ENCODE measurements around the gene PALLD.

The PALLD gene

DNA sequence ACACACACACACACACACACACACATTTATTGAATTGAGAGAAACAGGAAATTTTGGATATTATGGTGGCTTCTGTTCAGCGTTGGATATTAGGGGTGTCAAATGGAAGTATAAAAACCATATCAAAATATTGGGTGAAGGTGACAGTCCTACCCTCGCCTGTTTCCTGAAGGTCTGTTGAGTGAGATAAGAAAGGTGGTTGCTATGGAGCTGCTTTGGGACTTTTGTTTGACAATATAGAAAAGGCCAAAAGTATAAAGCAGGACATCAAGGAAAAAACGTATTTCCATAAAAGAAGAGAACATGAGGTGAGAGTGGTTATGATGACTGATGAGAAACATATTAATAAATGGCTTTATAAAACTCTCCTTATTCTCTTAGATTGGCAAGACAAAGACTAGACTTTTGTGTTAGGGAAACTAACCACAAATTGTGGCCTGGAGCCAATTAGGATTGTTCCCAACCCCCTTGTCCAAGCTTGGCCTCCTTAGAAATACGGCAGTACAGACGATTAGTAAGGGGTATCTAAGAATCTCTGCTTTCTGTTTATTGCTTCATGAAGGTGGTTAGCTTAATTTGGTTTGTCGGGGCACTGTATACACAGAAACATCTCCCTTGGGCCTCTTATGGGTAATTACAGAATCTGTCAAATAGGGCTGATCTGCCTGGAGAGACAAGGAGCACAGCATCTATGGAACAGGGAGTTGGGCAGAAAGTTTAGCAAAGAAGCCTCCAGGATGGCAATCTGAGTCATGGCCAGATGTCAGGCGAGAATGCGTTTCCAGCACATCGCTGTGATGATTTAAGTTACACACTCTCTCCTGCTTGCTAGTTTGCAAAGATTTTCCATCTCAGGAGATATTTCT, 315.2 kb downstream of the PALLD start:
- H3K4me3 ChIP-seq (ENCODE audit: low read depth, low read length), result no peak overlapping the region

DNA sequence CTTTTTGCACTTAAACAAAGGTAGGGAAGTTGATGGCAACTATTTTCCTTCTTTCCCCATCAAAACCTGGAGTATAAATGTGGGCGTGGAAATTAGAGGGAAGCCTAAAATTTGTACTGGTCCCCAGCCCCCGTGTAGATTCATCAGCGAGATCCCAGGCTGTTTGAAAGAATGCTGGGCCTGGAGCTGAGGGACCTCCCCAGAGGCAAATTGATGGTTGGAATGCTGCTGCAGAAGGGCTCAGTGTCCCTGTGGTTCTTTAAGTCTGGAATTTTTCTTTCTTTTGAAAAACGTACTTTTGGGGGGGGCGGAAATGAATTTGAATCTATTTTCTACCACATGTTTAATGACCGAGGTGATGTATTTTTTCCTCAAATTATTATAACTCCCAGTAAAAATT, 316.0 kb downstream of the PALLD start:
- no peaks in the 10 kb centered on the region for H3K27me3 ChIP-seq (ENCODE audit: control insufficient read depth, insufficient read depth, low read length)
- H3K36me3 ChIP-seq (ENCODE audit: control insufficient read depth, insufficient read depth, low read length), result no peaks in the 10 kb centered on the region
- H3K9ac ChIP-seq (ENCODE audit: low read depth, low read length), result no peak overlapping the region
- H3K9me3 ChIP-seq (ENCODE audit: control insufficient read depth, insufficient read depth, low read length), result no peaks in the 10 kb centered on the region
- H3K4me1 ChIP-seq (ENCODE audit: control insufficient read depth, insufficient read depth, low read length), result peaks cover 22% of the 10 kb centered on the region
- H3K4me3 ChIP-seq (ENCODE audit: low read depth, low read length), result no peak overlapping the region

More for the DNA sequence above, 315.2 kb downstream of the PALLD start:
- H3K27me3 ChIP-seq (ENCODE audit: control insufficient read depth, insufficient read depth, low read length), result no peaks in the 10 kb centered on the region
- no peak overlapping the region for H3K9ac ChIP-seq (ENCODE audit: low read depth, low read length)
- H3K36me3 ChIP-seq (ENCODE audit: control insufficient read depth, insufficient read depth, low read length), result no peaks in the 10 kb centered on the region
- peaks cover 18% of the 10 kb centered on the region for H3K4me1 ChIP-seq (ENCODE audit: control insufficient read depth, insufficient read depth, low read length)
- H3K9me3 ChIP-seq (ENCODE audit: control insufficient read depth, insufficient read depth, low read length), result no peaks in the 10 kb centered on the region

DNA sequence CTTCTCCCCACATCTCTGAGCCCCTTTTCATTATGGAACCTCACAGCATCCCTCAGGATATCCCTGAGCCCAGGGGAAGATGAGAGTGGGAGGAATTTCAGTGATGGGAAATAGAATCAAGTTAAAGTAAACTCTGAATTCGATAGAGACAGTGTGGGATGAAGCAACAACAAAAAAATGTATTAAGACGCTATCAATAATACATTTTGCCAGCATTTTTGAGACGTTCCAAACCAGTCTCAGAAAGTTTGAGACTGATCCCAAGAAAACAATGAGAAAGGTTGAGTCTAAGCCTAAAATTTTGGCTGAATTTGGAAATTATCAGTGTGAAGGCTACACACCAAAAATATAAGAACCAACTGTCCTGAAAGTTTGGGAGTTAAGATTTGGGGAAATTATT, 317.0 kb downstream of the PALLD start:
- Histone ChIP-seq H3K36me3 (ENCODE audit: control insufficient read depth, insufficient read depth, low read length) (no peaks in the 10 kb centered on the region), H3K4me1 (ENCODE audit: control insufficient read depth, insufficient read depth, low read length) (peaks cover 22% of the 10 kb centered on the region), H3K9me3 (ENCODE audit: control insufficient read depth, insufficient read depth, low read length) (no peaks in the 10 kb centered on the region)

DNA sequence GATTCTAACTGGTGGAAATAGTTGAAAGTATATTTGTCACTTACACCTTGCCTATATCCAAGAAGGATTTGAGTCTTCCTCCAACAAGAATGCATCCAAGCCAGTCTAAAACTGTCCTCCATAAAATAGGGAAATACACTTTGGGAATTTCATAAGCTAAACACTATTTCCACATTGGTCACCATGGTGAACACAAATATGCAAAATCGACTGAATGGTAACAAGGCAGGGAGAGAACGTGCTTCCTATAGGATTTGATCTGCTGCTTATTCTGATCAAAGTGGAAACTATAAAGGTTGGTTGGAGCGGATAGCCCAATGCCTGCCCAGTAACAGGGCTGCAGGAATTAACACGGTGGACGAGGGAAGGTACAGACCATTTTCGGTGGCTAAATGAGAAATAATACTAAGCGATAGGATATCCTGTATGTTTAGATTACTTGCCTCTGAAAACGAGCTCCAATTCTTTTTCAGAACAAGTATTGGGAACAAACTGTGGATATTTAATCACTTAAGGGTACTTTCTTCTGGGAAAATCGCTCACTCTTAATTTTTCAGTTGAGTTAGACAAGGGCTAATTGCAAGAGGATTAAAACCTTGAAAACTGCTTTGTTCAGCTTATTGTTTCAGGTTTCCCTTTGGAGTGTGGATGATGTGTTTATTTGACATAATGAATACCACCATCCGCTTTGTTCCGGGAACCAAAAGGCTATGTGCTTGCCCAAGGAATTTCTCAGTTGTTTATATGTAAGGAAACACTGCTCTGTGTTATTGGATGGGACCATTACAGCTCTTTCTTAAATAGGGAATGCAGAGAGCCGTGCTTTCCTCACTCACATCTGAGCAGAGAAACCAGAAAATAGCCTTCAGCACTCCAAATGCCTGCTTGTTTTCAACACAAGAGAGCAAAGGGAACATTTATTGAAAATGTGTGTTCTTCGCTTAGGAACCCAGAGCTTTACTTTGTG, 318.8 kb downstream of the PALLD start:
- H3K36me3 ChIP-seq (ENCODE audit: control insufficient read depth, insufficient read depth, low read length), result no peaks in the 10 kb centered on the region
- H3K27me3 ChIP-seq (ENCODE audit: control insufficient read depth, insufficient read depth, low read length), result no peaks in the 10 kb centered on the region
- peaks cover 22% of the 10 kb centered on the region for H3K4me1 ChIP-seq (ENCODE audit: control insufficient read depth, insufficient read depth, low read length)
- H3K9ac ChIP-seq (ENCODE audit: low read depth, low read length), result no peak overlapping the region
- H3K9me3 ChIP-seq (ENCODE audit: control insufficient read depth, insufficient read depth, low read length), result no peaks in the 10 kb centered on the region
- H3K4me3 ChIP-seq (ENCODE audit: low read depth, low read length), result no peak overlapping the region

More for the DNA sequence above, 317.0 kb downstream of the PALLD start:
- Histone ChIP-seq H3K9ac (ENCODE audit: low read depth, low read length) (no peak overlapping the region), H3K4me3 (ENCODE audit: low read depth, low read length) (no peak overlapping the region), H3K27me3 (ENCODE audit: control insufficient read depth, insufficient read depth, low read length) (no peaks in the 10 kb centered on the region)

DNA sequence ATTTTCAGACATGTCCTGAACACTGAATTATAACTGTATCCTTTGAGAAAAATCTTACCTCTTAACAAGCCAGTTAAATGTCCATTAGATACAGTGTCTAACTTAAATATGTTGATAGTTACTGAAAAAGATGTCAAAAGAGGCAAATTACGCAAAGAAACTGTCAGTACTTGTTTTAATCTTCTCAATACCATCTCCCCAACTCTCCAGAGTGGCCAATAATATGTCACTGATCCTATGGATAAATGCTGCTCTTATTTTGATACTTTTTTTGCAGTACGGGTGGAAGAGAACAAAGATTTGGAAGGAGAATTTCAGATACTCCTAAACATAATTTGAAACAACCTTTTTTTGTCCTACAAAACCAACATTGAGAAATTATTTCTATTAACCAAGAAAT, 320.5 kb downstream of the PALLD start:
- Histone ChIP-seq H3K4me1 (ENCODE audit: control insufficient read depth, insufficient read depth, low read length) (peaks cover 19% of the 10 kb centered on the region), H3K9ac (ENCODE audit: low read depth, low read length) (no peak overlapping the region), H3K36me3 (ENCODE audit: control insufficient read depth, insufficient read depth, low read length) (no peaks in the 10 kb centered on the region), H3K27me3 (ENCODE audit: control insufficient read depth, insufficient read depth, low read length) (no peaks in the 10 kb centered on the region), H3K9me3 (ENCODE audit: control insufficient read depth, insufficient read depth, low read length) (no peaks in the 10 kb centered on the region), H3K4me3 (ENCODE audit: low read depth, low read length) (no peak overlapping the region)

DNA sequence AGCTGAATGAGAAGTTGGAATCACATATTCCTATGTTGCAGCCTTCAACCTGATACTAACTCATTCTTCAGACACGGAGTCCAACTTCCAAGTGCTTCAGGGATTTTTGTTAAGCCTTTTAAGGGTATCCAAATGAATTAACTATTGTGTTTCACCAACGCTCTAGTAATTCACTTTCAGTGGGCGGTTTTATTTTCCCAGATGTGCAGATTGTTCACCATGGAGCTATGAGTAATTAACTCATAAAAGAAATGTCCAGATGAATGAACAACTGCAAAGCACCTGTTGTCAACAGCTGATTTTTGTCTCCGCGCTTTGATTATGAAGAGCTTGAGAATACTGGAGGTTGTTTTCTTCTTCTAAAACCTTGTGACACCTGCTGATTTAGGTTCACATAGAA, 325.6 kb downstream of the PALLD start:
- Histone ChIP-seq H3K36me3 (ENCODE audit: control insufficient read depth, insufficient read depth, low read length) (no peaks in the 10 kb centered on the region), H3K9me3 (ENCODE audit: control insufficient read depth, insufficient read depth, low read length) (no peaks in the 10 kb centered on the region), H3K4me1 (ENCODE audit: control insufficient read depth, insufficient read depth, low read length) (peaks cover 4% of the 10 kb centered on the region), H3K27me3 (ENCODE audit: control insufficient read depth, insufficient read depth, low read length) (no peaks in the 10 kb centered on the region), H3K4me3 (ENCODE audit: low read depth, low read length) (no peak overlapping the region), H3K9ac (ENCODE audit: low read depth, low read length) (no peak overlapping the region)

DNA sequence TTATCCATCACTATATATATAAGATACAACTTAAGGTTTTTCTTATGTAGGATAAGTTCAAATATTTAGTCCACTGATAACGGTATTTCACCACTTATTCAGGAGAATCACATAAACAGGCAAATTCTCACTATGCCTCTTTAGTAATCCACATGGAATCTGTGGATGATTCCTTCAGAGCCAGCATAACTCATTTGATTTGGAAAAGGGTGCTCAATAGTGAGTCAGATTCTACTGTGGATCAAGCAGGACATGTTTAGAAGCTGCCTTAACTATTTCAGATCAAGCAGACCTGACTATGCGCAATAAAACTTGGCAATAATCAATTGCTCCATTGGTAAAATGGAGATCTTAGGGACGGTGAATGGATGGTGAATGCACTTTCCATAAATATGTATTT, 329.1 kb downstream of the PALLD start:
- peaks cover 4% of the 10 kb centered on the region for H3K4me1 ChIP-seq (ENCODE audit: control insufficient read depth, insufficient read depth, low read length)
- no peaks in the 10 kb centered on the region for H3K9me3 ChIP-seq (ENCODE audit: control insufficient read depth, insufficient read depth, low read length)
- peaks cover 10% of the 10 kb centered on the region for H3K27me3 ChIP-seq (ENCODE audit: control insufficient read depth, insufficient read depth, low read length)
- no peak overlapping the region for H3K4me3 ChIP-seq (ENCODE audit: low read depth, low read length)
- H3K36me3 ChIP-seq (ENCODE audit: control insufficient read depth, insufficient read depth, low read length), result no peaks in the 10 kb centered on the region
- no peak overlapping the region for H3K9ac ChIP-seq (ENCODE audit: low read depth, low read length)

DNA sequence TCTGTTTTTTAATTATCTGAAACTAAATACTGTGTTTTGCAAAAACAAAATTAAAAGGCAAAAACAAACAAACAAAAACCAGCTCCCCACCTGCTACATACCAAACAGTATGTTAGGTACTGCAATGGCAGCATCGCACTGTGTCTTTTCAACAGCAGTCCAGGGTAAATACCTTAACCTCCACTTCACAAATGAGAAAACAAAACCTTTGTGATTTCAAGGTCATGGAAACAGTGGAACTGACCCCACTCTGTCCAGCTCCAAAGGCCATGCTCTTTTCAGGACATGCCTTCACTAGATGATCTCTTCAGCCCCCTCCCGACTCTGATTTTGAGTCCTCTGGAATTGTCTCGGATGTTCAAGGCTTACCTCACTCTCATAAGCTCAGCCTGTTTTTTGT, 329.8 kb downstream of the PALLD start:
- no peak overlapping the region for H3K4me3 ChIP-seq (ENCODE audit: low read depth, low read length)
- H3K36me3 ChIP-seq (ENCODE audit: control insufficient read depth, insufficient read depth, low read length), result no peaks in the 10 kb centered on the region
- peaks cover 16% of the 10 kb centered on the region for H3K27me3 ChIP-seq (ENCODE audit: control insufficient read depth, insufficient read depth, low read length)
- H3K9me3 ChIP-seq (ENCODE audit: control insufficient read depth, insufficient read depth, low read length), result no peaks in the 10 kb centered on the region
- no peak overlapping the region for H3K9ac ChIP-seq (ENCODE audit: low read depth, low read length)
- H3K4me1 ChIP-seq (ENCODE audit: control insufficient read depth, insufficient read depth, low read length), result peaks cover 4% of the 10 kb centered on the region

DNA sequence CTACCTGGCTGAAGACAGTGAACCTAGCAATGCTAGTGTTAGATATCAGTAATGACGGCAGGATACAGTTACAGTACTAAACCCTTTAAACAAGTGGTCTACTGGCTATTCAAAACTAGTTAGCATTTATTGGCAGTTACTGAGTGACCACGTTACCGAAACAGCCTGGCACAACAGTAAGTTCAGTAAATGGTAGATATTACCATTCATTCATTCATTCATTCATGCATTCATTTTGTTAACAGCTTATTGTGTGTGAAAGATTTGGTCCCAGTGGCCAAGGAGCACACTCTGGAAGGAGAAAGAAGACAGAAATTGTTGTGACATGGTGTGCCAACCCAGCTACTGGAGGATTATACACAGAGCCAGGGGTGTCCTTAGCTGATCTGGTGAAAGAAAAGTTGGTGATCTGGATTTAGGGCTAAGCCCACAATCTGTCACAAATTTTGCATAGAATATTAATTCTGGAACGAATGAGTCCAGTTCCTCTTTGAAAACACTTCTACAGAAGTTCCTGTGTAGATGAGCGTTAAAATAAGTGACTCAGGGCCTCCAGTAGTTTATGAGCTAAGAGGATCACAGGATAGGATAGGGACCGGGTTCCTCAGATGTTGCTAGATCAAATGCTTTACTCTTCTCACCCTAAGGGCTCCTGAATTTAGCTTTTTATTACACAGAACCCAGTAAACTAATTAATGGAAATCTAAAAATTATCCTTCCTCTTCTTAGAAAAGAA, 334.1 kb downstream of the PALLD start:
- no peaks in the 10 kb centered on the region for H3K36me3 ChIP-seq (ENCODE audit: control insufficient read depth, insufficient read depth, low read length)
- no peaks in the 10 kb centered on the region for H3K9me3 ChIP-seq (ENCODE audit: control insufficient read depth, insufficient read depth, low read length)
- H3K4me1 ChIP-seq (ENCODE audit: control insufficient read depth, insufficient read depth, low read length), result no peaks in the 10 kb centered on the region
- peak overlapping the region; percentile 87 for H3K4me3 ChIP-seq (ENCODE audit: low read depth, low read length)
- no peak overlapping the region for H3K9ac ChIP-seq (ENCODE audit: low read depth, low read length)
- H3K27me3 ChIP-seq (ENCODE audit: control insufficient read depth, insufficient read depth, low read length), result peaks cover 27% of the 10 kb centered on the region

DNA sequence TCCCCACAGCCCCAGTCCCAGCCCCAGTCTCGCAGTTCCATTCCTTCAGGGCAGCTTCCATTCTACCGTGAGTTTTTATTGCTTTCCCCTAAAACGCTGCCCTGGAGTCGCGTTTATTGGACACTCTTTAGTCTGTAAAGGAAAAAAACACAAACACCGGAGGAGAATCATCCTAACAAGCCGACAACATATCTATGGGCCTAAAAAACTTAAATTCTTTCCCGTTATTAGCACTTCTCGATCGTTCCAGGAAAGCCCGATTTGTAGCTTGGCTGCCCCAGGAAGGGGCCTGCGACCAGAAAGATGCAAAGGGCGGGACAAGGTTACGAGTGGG, 334.7 kb downstream of the PALLD start:
- Histone ChIP-seq H3K9ac (ENCODE audit: low read depth, low read length) (no peak overlapping the region), H3K4me3 (ENCODE audit: low read depth, low read length) (peak overlapping the region; percentile 87), H3K27me3 (ENCODE audit: control insufficient read depth, insufficient read depth, low read length) (peaks cover 27% of the 10 kb centered on the region), H3K4me1 (ENCODE audit: control insufficient read depth, insufficient read depth, low read length) (no peaks in the 10 kb centered on the region), H3K9me3 (ENCODE audit: control insufficient read depth, insufficient read depth, low read length) (no peaks in the 10 kb centered on the region), H3K36me3 (ENCODE audit: control insufficient read depth, insufficient read depth, low read length) (no peaks in the 10 kb centered on the region)

DNA sequence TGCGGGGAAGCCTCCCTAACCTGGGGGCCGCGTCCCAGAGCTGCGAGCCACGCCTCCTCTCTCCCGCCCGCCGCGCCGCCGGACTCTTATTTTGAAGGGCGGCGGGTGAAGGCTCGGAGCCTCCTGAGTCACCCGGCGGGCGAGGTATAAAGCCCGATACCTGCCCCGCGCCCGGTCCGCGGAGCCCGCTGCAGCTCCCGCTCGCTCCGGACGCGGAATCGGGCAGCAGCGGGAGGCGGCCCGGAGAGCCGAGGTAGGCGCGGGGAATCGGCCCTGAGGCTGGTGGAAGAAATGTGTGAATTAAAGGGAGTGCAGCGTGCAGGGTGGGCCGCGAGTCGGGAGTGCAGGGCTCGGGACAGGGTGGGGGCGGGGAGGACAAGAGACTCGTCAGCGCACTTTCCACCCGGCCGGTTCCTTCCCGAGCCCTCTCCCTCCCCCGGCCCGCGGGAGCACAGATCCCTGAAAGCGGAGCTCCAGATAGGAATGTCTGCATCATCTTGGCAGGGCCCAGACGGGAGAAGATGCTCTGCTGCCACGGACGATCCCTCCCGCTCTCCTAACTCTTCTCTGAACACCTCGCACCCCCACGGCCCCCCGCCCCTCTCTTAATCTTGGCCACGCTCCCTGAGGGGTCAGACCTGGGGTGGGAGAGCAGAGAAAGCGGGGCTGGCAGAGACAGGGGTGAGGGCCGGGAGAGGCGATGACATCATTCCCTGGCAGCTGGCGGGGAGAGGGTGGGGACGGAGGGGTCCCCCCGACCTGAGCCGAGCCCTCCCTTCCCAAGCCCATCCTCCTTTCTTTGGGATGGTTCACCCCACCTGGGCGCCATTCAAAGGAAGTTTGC, 335.3 kb downstream of the PALLD start:
- H3K4me1 ChIP-seq (ENCODE audit: control insufficient read depth, insufficient read depth, low read length), result no peaks in the 10 kb centered on the region
- peaks cover 27% of the 10 kb centered on the region for H3K27me3 ChIP-seq (ENCODE audit: control insufficient read depth, insufficient read depth, low read length)
- H3K36me3 ChIP-seq (ENCODE audit: control insufficient read depth, insufficient read depth, low read length), result no peaks in the 10 kb centered on the region
- H3K9ac ChIP-seq (ENCODE audit: low read depth, low read length), result peak overlapping the region; percentile 60
- no peaks in the 10 kb centered on the region for H3K9me3 ChIP-seq (ENCODE audit: control insufficient read depth, insufficient read depth, low read length)
- H3K4me3 ChIP-seq (ENCODE audit: low read depth, low read length), result peak overlapping the region; percentile 87
